ENCODE data around the gene SNAI1. TPM values are rescaled to one million over a fixed set of nuclear protein-coding genes. Genes with fewer than 3 reads are reported as not detected.
"Not testable (repeated sequence)": the region's sequence is repeated elsewhere in the genome, so short reads cannot be mapped to it uniquely, and the experiment has no call there.

The SNAI1 gene
- total RNA-seq, 2 experiments from 2014 or later: 0.82 to 0.93 TPM

DNA sequence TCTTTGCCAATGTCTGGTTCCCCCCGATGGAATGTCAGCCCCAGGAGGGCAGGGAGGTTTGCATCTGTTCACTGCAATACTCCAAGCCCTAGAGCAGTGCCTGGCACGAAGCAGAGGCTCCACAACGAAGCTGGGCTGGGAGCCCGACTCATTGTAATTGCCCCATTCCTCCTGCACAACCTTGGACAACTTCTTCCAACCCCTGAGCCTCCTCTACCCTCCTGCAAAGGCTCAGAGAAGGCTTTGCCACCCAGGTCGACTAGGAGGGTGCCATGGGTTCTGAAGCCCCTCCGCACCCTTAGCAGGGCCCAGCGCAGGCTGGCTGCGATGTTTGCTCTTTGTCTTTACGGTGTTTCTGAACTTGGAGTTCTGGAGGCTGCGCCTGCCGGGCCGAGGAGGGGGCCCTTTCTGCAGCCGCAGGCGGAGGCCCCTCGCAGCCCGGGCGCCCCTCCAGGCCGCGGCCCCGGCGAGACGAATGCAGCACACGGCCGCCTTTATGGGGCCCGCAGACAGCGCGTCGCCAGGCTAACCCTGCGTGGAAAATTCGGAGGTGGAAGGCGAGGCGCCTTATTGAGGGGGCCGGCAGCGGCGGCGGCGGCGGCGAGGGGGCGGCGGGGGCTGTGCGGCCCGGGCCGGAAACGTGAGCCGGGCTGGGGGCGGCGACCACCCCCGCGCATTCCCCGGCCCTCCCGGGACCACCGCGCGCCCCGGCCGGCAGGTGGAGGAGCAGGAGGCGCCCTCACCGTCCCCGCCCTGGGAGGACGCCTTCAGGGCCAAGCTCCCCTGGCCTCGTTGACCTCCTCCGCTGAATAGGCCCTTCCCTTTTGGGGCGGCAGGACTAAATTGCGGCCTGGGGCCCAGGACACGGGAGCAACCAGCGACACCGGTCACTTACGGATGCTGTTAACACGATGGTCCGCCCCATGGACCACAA, 27.0 kb downstream of the SNAI1 start:
- Mint-ChIP-seq H3K4me1 (peaks cover 12% of the 10 kb centered on the region), H3K36me3 (no peaks in the 10 kb centered on the region), H3K27ac (no peak overlapping the region), H3K4me3 (no peak overlapping the region), H3K9me3 (no peaks in the 10 kb centered on the region), H3K27me3 (peaks cover 39% of the 10 kb centered on the region)
- DNase-seq: no peak

DNA sequence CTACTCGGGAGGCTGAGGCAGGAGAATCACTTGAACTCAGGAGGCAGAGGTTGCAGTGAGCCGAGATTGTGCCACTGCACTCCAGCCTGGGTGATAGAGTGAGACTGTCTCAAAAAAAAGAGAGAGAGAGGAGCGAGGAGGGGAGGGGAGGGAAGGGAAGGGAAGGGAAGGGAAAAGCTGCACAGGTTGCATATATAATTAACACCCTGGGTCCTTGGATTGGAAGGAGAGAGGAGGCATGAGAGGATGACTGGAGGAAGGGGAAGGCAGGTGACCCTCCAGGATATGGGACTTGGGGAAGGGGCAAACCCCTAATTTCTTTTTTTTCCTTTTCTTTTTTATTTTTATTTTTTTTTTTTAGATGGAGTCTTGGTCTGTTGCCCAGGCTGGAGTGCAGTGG, 28.8 kb downstream of the SNAI1 start:
- not testable (repeated sequence) for DNase-seq, H3K27ac Mint-ChIP-seq, H3K9me3 Mint-ChIP-seq, H3K4me3 Mint-ChIP-seq, H3K4me1 Mint-ChIP-seq, H3K36me3 Mint-ChIP-seq
- peaks cover 31% of the 10 kb centered on the region for H3K27me3 Mint-ChIP-seq

DNA sequence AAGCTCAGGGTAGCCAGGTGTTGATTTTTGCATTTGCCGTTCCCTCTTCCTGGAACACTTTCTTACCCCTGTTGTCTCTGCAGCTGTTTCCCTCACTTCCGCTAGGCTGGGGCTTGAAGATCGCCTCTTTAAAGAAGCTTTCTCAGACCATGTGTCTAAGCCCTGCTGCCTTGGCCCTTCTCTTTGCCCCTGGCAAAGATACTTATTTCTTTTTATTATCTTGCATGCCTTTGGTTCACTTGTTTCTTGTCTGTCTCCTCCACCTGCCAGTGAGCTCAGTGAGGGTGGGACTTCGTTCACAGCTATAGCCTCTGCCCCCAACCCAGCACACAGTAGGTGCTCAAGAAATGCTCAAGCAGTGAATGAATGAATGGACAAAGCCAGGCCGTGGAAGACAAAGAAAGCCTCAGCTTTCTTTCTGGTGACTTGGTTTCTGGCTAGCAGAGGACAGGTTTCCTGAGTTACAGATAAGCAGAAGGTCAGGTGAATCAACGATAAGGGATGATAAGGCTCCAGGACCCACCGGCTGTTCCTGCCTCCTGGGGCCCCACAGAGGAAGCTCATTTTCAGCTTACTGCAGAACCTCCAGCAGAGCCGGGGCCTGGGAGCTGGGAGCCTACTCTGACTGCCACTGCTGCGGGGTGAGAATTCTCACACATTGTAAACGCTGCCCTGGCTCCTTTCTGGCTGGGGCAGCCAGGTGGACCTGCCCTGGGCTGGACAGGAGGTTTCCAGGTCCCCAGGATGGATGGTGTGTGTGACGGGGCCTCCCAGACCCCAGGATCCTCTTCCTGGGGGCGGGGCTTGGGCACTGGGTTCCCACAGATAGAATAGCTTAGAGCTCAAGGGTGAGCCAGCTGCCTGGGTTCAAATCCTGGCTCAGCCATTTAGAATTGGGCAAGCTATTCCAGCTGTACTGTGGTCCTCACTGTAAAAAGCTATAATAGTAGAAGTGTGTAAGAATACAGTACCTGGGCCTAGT, 29.8 kb downstream of the SNAI1 start:
- H3K4me1 Mint-ChIP-seq: peaks cover 3% of the 10 kb centered on the region
- peaks cover 35% of the 10 kb centered on the region for H3K27me3 Mint-ChIP-seq
- no peak for DNase-seq
- H3K27ac Mint-ChIP-seq: no peak overlapping the region
- no peak overlapping the region for H3K4me3 Mint-ChIP-seq
- H3K36me3 Mint-ChIP-seq: no peaks in the 10 kb centered on the region
- no peaks in the 10 kb centered on the region for H3K9me3 Mint-ChIP-seq

DNA sequence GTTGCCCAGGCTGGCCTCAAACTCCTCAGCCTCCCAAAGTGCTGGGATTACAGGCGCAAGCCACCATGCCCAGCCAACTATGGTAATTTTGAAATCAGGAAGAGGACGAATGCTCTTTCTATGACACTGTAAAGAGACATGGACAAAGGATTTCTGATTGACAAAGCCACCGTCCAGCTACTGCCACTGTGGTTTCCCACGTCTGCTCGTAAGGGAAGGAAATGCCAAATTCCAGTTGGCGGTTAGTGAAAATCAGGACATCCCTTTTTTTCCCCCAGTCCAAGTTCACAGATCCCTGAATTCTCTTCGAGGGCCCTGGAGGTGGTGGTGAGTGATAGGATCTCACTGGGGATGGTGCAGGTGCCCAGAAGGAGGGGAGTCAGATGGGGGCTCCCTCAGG, 31.2 kb downstream of the SNAI1 start:
- Mint-ChIP-seq H3K9me3 (no peaks in the 10 kb centered on the region), H3K27me3 (peaks cover 32% of the 10 kb centered on the region), H3K27ac (no peak overlapping the region), H3K36me3 (no peaks in the 10 kb centered on the region), H3K4me1 (peaks cover 3% of the 10 kb centered on the region), H3K4me3 (no peak overlapping the region)
- no peak for DNase-seq

DNA sequence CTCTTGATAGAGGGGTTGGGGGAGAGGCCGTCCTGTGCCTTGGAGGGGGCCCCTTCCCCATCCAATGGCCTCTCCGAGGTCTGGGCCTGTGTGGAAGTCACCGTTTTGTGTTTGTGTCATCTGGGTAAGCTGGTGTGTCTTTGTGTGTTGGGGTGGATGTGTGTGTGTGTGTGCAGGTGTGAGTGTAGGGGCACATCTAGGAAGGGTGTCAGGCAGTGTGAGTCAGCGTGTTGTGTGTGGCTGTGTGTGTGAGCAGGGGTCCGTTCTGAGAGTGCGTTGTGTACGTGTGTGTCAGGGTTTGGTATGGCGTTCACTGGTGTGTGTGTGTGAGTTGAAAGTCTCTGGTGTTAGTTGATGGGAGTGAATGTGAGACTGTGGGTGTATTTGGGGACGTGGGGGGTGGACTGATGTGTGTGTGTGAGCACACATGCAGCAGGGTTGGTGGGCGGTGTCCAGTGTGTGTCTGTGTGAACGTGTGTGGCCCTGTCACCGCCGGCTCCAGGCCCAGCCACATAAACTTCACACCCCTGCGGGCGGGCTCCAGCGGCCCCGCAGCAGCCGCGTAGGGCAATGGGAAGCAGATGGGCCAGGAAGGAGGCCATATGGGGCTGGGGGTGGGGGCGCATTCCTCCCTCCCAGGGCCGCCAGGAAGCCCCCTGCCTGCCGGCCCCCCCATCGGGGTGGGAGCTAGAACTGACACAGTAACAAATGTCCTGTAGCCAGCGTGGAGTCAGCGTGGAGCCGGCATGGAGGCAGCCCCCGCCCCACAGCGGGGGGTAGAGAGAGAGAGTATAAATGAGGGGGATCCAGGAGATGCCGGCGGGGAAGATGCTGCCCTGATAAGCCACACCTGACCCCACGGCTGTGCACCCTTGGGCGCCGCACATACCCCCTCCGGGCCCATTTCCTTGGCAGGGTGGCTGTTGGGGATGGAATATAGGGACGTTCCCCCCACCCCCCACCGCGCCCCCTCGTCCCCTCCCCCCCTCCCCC, 32.1 kb downstream of the SNAI1 start:
- Mint-ChIP-seq H3K9me3 (no peaks in the 10 kb centered on the region), H3K4me3 (no peak overlapping the region), H3K27me3 (peaks cover 28% of the 10 kb centered on the region), H3K27ac (no peak overlapping the region), H3K4me1 (peaks cover 3% of the 10 kb centered on the region), H3K36me3 (no peaks in the 10 kb centered on the region)
- DNase-seq: no peak

DNA sequence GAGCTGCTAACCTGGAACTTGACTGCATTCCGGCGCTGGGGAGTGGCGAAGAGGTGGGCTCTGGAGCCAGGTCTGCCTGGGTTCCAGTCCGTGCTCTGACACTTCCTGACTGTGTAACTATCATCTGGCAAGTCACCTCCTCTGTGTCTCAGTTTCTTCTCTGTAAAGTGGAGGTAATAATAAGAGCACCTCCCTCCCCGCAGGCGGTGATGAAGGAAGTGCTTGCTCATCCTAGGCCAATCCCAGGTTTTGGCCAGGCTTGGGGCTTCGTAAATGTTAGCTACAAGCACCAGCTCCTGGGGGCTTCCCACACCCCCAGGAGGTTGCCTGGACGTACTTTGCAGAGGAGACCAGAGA, 32.8 kb downstream of the SNAI1 start:
- Mint-ChIP-seq H3K4me3 (no peak overlapping the region), H3K9me3 (no peaks in the 10 kb centered on the region), H3K27me3 (peaks cover 23% of the 10 kb centered on the region), H3K4me1 (peaks cover 5% of the 10 kb centered on the region), H3K27ac (no peak overlapping the region), H3K36me3 (no peaks in the 10 kb centered on the region)
- no peak for DNase-seq

DNA sequence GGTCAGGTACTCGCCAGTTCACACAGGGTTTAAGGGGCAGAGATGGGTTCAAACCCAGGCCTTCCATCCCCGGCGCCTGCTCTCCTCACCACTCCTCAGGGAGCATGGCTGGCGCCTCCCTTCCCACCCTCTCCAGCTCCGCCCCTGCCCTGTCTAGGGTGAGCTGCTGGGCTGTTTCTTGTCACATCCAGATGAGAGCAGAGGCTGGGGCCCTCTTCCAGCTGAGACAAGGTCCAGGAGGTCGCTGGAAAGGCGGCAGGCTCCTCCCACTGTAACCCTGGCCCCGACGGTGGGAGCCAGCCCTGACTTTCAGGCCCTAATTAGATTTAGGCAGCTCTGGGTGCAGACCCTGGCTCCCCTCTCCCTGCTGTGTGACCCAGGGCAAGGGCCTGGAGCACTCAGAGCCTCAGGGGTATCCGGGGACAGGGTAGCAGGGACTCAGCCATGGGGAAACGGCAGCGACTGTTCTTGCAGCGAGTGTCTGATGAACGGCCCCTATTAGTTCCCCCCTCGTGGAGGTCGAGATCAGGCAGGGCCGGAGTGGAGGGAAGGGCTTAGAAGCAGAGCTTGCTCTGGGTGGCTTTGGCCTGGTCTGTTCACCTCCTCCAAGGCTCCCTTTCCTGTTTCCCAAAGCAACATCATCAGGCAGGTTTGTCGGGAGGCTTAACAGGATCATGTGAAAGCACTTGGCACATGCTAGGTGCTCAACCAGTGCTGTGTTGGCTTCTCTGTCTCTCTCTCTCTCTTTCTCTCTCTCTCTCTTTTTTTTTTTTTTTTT, 33.4 kb downstream of the SNAI1 start:
- no peaks in the 10 kb centered on the region for H3K9me3 Mint-ChIP-seq
- no peak for DNase-seq
- no peak overlapping the region for H3K27ac Mint-ChIP-seq
- peaks cover 5% of the 10 kb centered on the region for H3K4me1 Mint-ChIP-seq
- no peak overlapping the region for H3K4me3 Mint-ChIP-seq
- no peaks in the 10 kb centered on the region for H3K36me3 Mint-ChIP-seq
- H3K27me3 Mint-ChIP-seq: peaks cover 17% of the 10 kb centered on the region

DNA sequence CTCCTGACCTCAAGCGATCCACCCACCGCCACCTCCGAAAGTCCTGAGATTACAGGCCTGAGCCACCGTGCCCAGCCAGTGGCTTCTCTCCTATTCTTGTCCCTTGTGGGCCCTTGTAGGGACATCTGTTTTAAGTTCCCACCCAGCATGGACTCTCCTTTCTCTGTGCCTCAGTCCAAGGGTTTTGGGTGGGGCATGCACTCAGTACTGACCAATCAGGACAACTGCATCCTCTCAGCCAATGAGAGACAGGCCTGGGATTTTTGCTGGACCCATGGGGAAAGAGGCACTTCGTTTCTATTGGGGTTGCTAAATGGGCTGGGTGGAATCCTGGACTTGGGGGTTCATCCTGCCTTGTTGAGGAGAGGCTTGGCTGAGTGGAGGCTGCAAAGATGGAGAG, 34.4 kb downstream of the SNAI1 start:
- peaks cover 5% of the 10 kb centered on the region for H3K4me1 Mint-ChIP-seq
- DNase-seq: no peak
- no peak overlapping the region for H3K27ac Mint-ChIP-seq
- H3K36me3 Mint-ChIP-seq: no peaks in the 10 kb centered on the region
- H3K4me3 Mint-ChIP-seq: no peak overlapping the region
- H3K9me3 Mint-ChIP-seq: no peaks in the 10 kb centered on the region
- H3K27me3 Mint-ChIP-seq: peaks cover 13% of the 10 kb centered on the region

DNA sequence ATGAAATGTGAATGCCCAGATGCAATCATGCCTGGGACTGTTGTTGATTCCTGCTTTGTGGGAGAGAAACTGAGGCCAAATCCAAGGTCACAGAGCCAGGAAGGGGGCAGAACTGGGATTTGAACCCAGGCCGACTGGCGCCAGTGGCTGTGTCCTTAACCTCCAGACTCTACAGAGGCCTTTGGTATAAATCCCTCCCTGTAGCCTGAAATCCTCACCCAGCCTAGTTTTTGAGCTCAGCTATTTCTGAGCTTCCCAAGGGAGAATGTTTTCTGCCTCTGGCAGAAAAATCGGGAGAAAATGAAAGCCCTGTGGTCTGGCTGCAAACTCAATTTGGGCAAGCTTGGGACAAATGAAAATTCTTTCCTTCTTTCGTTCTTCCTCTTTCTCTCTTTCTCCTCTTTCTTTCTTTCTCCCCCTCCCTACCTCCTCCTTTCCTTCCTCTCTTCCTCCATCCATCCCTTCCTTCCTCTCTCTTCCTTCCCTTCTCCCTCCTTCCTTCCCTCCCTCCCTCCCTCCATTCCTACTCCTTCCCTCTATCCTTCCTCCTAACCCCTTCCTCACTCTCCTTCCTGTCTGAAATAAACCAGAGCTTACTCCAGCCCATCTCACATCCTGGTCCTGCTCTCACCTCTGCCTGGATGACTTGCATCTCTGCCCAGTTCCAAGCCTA, 34.9 kb downstream of the SNAI1 start:
- no peak for DNase-seq
- Mint-ChIP-seq H3K9me3 (no peaks in the 10 kb centered on the region), H3K27me3 (peaks cover 13% of the 10 kb centered on the region), H3K4me3 (no peak overlapping the region), H3K36me3 (no peaks in the 10 kb centered on the region), H3K4me1 (peaks cover 2% of the 10 kb centered on the region), H3K27ac (no peak overlapping the region)

DNA sequence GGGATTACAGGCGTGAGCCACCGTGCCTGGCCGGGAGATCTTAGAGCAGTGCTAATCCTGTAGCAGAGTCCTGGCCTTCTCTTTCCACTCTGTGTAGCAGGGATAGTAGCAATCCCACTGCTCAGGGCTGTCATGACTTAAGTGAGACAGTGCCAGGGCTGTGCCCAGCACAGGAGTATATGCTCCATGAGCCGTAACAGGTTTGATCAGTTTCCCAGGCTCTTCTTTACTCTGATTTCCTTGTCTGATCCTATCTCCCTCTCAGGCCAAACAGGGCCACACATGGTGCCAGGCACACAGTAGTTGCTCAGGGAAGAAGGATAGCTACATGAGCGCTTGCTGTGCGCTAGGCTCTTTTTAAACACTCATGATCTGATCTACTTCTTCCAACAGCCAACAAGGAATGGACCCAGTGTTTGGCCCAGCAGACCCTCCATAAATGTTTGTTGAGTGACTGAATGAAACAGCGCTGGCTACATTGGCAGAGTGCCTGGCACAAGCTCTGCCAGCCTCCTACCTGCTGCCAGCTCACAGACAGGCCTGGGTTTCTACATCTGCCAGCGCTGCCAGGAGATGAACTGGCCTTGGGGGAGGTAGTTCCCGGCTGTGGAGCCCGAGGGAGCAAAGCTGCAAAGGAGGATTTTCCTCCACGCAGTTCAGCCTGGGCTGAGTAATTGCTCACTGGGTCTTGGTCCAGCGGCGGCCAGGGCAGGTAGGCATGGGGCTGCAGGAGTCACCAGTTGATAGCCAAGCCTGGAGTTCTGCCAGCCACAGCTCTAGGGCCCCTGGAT, 36.9 kb downstream of the SNAI1 start:
- H3K4me1 Mint-ChIP-seq: peaks cover 2% of the 10 kb centered on the region
- no peak overlapping the region for H3K27ac Mint-ChIP-seq
- DNase-seq: no peak
- H3K27me3 Mint-ChIP-seq: peaks cover 10% of the 10 kb centered on the region
- H3K36me3 Mint-ChIP-seq: no peaks in the 10 kb centered on the region
- H3K9me3 Mint-ChIP-seq: no peaks in the 10 kb centered on the region
- no peak overlapping the region for H3K4me3 Mint-ChIP-seq

DNA sequence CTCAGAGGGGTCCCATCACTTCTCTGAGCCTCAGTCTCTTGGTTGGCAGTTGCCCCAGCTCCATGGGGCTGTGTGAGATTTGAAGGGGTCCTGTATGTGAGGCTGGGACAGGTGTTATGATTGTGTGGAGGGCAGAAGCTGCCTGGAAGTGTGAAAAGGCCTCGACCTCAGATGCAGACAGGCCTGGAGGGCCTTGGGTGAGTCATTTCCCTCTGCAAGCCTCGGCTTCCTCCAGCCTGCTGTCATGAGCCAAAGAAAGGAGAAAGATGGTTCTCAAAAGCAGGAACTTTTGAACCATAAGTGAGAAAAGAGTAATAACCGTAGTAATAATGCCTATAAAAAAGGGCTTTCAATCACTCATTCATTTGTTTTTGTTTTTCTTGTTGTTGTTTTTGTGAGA, 37.5 kb downstream of the SNAI1 start:
- peaks cover 9% of the 10 kb centered on the region for H3K27me3 Mint-ChIP-seq
- no peaks in the 10 kb centered on the region for H3K36me3 Mint-ChIP-seq
- peaks cover 2% of the 10 kb centered on the region for H3K4me1 Mint-ChIP-seq

DNA sequence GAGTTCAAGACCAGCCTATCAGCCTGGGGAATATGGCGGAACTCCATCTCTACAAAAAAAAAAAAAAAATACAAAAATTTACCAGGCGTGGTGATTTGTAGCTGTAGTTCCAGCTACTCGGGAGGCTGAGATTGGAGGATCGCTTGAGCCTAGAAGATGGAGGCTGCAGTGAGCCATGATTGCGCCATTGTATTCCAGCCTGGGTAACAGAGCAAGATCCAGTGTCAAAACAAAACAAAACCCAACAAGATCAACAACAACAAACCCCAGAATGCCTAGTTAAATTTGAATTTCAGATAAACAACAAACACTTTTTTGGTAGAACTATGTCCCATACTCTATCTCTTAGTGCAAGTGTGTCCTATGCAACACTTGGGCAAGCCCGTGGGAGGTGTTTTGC, 39.9 kb downstream of the SNAI1 start:
- Mint-ChIP-seq H3K9me3 (no peaks in the 10 kb centered on the region), H3K36me3 (no peaks in the 10 kb centered on the region), H3K4me1 (peaks cover 2% of the 10 kb centered on the region), H3K27ac (no peak overlapping the region), H3K27me3 (peaks cover 4% of the 10 kb centered on the region), H3K4me3 (no peak overlapping the region)
- DNase-seq: no peak

More for the DNA sequence above, 37.5 kb downstream of the SNAI1 start:
- no peak for DNase-seq
- Mint-ChIP-seq H3K9me3 (no peaks in the 10 kb centered on the region), H3K27ac (no peak overlapping the region), H3K4me3 (no peak overlapping the region)

Measured in activated naive CD8-positive, alpha-beta T cell treated with anti-CD3 and anti-CD28 coated beads for 36 hours (primary cell).